Measurements from ENCODE around the gene FAM9A.
A peak's percentile ranks its signal among the peaks of the same experiment; 100 is the strongest.

DNA sequence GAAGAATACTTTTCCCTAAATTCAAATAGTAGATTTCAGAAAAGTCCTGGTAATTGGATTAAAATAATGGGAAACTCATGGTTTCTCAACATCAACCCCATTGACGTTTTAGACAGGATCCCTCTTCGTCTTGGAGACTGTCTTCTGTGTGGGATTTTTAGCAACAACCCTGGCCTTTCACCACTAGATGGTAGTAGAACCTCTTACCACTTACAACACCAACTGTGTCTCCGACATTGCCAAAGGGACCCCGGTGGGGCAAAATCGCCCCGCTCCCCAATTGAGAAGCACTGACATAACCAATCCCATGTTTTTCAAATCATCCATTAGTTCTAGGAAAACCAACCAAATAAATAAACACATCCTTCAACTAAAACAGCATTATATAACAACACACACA, 52.3 kb downstream of the FAM9A start:
- TF ChIP-seq, protein P1, sequence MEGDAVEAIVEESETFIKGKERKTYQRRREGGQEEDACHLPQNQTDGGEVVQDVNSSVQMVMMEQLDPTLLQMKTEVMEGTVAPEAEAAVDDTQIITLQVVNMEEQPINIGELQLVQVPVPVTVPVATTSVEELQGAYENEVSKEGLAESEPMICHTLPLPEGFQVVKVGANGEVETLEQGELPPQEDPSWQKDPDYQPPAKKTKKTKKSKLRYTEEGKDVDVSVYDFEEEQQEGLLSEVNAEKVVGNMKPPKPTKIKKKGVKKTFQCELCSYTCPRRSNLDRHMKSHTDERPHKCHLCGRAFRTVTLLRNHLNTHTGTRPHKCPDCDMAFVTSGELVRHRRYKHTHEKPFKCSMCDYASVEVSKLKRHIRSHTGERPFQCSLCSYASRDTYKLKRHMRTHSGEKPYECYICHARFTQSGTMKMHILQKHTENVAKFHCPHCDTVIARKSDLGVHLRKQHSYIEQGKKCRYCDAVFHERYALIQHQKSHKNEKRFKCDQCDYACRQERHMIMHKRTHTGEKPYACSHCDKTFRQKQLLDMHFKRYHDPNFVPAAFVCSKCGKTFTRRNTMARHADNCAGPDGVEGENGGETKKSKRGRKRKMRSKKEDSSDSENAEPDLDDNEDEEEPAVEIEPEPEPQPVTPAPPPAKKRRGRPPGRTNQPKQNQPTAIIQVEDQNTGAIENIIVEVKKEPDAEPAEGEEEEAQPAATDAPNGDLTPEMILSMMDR (conservative IDR thresholded peaks at IDR 0.05 in 1 of 2, IDR thresholded peaks at IDR 0.05 in 1 of 2; ENCODE audit: low read depth in 1 of 2, low read length in 2 of 2): peak; percentile 49 to 66
- TF ChIP-seq EZH2 (IDR thresholded peaks at IDR 0.05; ENCODE audit: low read length, missing control alignments): no peak
